K562 (cell line): ENCODE measurements around the gene FOXP4. TPM values are rescaled to one million over a fixed set of nuclear protein-coding genes. Genes with fewer than 3 reads are reported as not detected.

ENCODE experiments used
- ATAC-seq: fragments of 200-7000 bp; cut with Tn5 transposase; 3 replicates; pipeline ENCODE4 v1.9.1; 2020; ENCODE audit warnings: moderate library complexity
- BruUV-seq: library from RNA; stranded (reverse); fragments of 400-500 nt; replicated peaks from 2 replicates; lab custom pipeline; 2021; lab: Mats Ljungman, UMichigan
- CTCF ChIA-PET: fragments of 300-600 bp; formaldehyde crosslinking; extraction: SDS; loops from one replicate; lab custom pipeline; 2021; ENCODE audit warnings: low intra/inter-chr PET ratio; lab: Yijun Ruan, JAX
- POLR2A ChIA-PET: fragments of 300-600, 350-650 bp; sonication (Branson Sonifier 250); formaldehyde crosslinking; extraction: SDS; loops from one replicate; lab custom pipeline; 2021; ENCODE audit warnings: antibody characterized with exemption, inconsistent platforms; lab: Yijun Ruan, JAX
- DNase-seq, 4 experiments: peaks; one replicate each; pipeline versions ENCODE4 v3.0.0 to v3.0.0-alpha.2; 2011 to 2018; ENCODE audit warnings: low spot score in 3 of 4, mixed read lengths in 3 of 4; ENCODE audit errors: extremely low read depth in 1 of 4
- FAIRE-seq: peaks from 2 replicates; lab custom pipeline; 2011; peaks lifted over from hg19 to GRCh38; lab: Jason Lieb, UNC
- H2AFZ ChIP-seq: 2 replicates; pipeline ENCODE4 v1.6.0; 2011; ENCODE audit warnings: low read depth, low read length, control low read depth, inconsistent platforms
- H3K27ac ChIP-seq: fragments of 200-600 bp; 3 replicates; pipeline ENCODE4 v1.8.0; 2011; ENCODE audit warnings: low read depth, mild to moderate bottlenecking, control low read depth, inconsistent platforms, low read length, moderate library complexity, mixed read lengths; ENCODE audit errors: extremely low read depth
- H3K27me3 ChIP-seq, 2 experiments: fragments of 300-600 bp in 1 of 2; 2 replicates in 1 of 2; 3 replicates in 1 of 2; pipeline versions ENCODE4 v1.6.0 to v1.8.0; 2011; ENCODE audit warnings: inconsistent platforms in 2 of 2, low read length in 2 of 2, mild to moderate bottlenecking in 1 of 2, mixed read lengths in 1 of 2, moderate library complexity in 1 of 2; ENCODE audit not compliant: control insufficient read depth in 2 of 2, insufficient read depth in 2 of 2
- H3K36me3 ChIP-seq: fragments of 300-600 bp; 3 replicates; pipeline ENCODE4 v1.8.0; 2011; ENCODE audit warnings: mild to moderate bottlenecking, low read length, inconsistent platforms; ENCODE audit not compliant: control insufficient read depth, insufficient read depth
- H3K4me1 ChIP-seq, 2 experiments: fragments of 200-600 bp in 1 of 2; replicated peaks in 1 of 2; 2 replicates in 1 of 2; 3 replicates in 1 of 2; pipeline versions ENCODE4 v1.5.1 to v1.8.0; 2011; ENCODE audit warnings: inconsistent platforms in 2 of 2, low read length in 2 of 2, mild to moderate bottlenecking in 1 of 2, mixed read lengths in 1 of 2, moderate library complexity in 1 of 2; ENCODE audit not compliant: control insufficient read depth in 2 of 2, insufficient read depth in 2 of 2
- H3K4me2 ChIP-seq: 2 replicates; pipeline ENCODE4 v1.6.1; 2011; ENCODE audit warnings: low read length, control low read depth, inconsistent platforms, mixed read lengths; ENCODE audit not compliant: insufficient read depth
- H3K4me3 ChIP-seq: fragments of 200-600 bp; sonication (generic), shearing (Covaris generic); 2 replicates; pipeline ENCODE4 v1.5.1; 2016; ENCODE audit warnings: control low read depth, inconsistent platforms
- H3K79me2 ChIP-seq: fragments of 200-600 bp; 3 replicates; pipeline ENCODE4 v1.8.0; 2011; ENCODE audit warnings: low read length, inconsistent platforms; ENCODE audit not compliant: control insufficient read depth, insufficient read depth
- H3K9ac ChIP-seq, 2 experiments: 2 replicates each; pipeline versions ENCODE4 v1.6.0 to v1.6.1; 2011; ENCODE audit warnings: low read depth in 2 of 2, low read length in 2 of 2, control low read depth in 1 of 2, inconsistent platforms in 1 of 2, mild to moderate bottlenecking in 1 of 2, mixed read lengths in 1 of 2; ENCODE audit not compliant: insufficient read depth in 1 of 2
- H3K9me1 ChIP-seq: one replicate; pipeline ENCODE4 v1.6.0; 2011; ENCODE audit warnings: inconsistent platforms, mild to moderate bottlenecking, low read length, moderate library complexity; ENCODE audit not compliant: control insufficient read depth, insufficient read depth
- H3K9me3 ChIP-seq: replicated peaks from 2 replicates; pipeline ENCODE4 v1.5.1; 2011; ENCODE audit warnings: low read depth, low read length, inconsistent platforms; ENCODE audit not compliant: control insufficient read depth, insufficient read depth
- H4K20me1 ChIP-seq: replicated peaks from 2 replicates; pipeline ENCODE4 v1.6.1; 2011; ENCODE audit warnings: low read length, inconsistent platforms, mixed read lengths; ENCODE audit not compliant: control insufficient read depth, insufficient read depth
- C11orf30 ChIP-seq: fragments of 450-650 bp; IDR thresholded peaks from 2 replicates; pipeline ENCODE4 v1.6.1; 2016; ENCODE audit warnings: low read depth, mild to moderate bottlenecking
- CHCHD3 ChIP-seq: fragments of 250-450 bp; sonication (Bioruptor Pico); IDR thresholded peaks from 2 replicates; pipeline ENCODE4 v2.1.2; 2022; ENCODE audit warnings: mild to moderate bottlenecking
- NR1H2 ChIP-seq: sonication (generic); formaldehyde crosslinking; IDR thresholded peaks from 2 replicates; pipeline ENCODE4 v1.4.0; 2020; ENCODE audit warnings: mild to moderate bottlenecking, missing genetic modification reagents
- RBM22 ChIP-seq: fragments of 200-400 bp; formaldehyde crosslinking; IDR thresholded peaks from 2 replicates; pipeline ENCODE4 v1.6.1; 2018; ENCODE audit warnings: low read length, low read depth; ENCODE audit not compliant: poor library complexity, severe bottlenecking
- SIN3B ChIP-seq: fragments of 450-650 bp; IDR thresholded peaks from 2 replicates; pipeline ENCODE4 v1.6.1; 2017; ENCODE audit warnings: low read depth, mild to moderate bottlenecking, moderate library complexity
- SIRT6 ChIP-seq: IDR thresholded peaks from one replicate; pipeline ENCODE4 v1.6.1; 2012; ENCODE audit warnings: low read depth, mild to moderate bottlenecking, control low read depth, inconsistent platforms, low read length, moderate library complexity
- TGIF2 ChIP-seq: sonication (generic); formaldehyde crosslinking; IDR thresholded peaks from 2 replicates; pipeline ENCODE4 v1.8.1; 2022; ENCODE audit warnings: mild to moderate bottlenecking, missing genetic modification reagents, moderate library complexity
- TSHZ1 ChIP-seq: fragments of 250-450 bp; sonication (Bioruptor Pico); IDR thresholded peaks from 2 replicates; pipeline ENCODE4 v1.4.0; 2020; ENCODE audit warnings: mild to moderate bottlenecking, moderate library complexity
- ZBTB12 ChIP-seq: fragments of 250-450 bp; sonication (Bioruptor Pico); IDR thresholded peaks from 2 replicates; pipeline ENCODE4 v1.4.0; 2020
- ZNF121 ChIP-seq: sonication (generic); formaldehyde crosslinking; conservative IDR thresholded peaks from 2 replicates; pipeline ENCODE4 v1.8.0; 2022; ENCODE audit warnings: missing genetic modification reagents
- ZNF197 ChIP-seq: fragments of 200-800 bp; sonication (Bioruptor generic); IDR thresholded peaks from 2 replicates; pipeline ENCODE4 v1.6.1; 2016; ENCODE audit warnings: low read depth, missing genetic modification characterization, missing compliant biosample characterization
- ZNF551 ChIP-seq: fragments of 250-450 bp; sonication (Bioruptor Pico); IDR thresholded peaks from 2 replicates; pipeline ENCODE4 v1.5.0; 2021; ENCODE audit warnings: mild to moderate bottlenecking, moderate library complexity
- ZNF707 ChIP-seq: fragments of 250-450 bp; sonication (Bioruptor Pico); conservative IDR thresholded peaks from 2 replicates; pipeline ENCODE4 v1.8.0; 2022; ENCODE audit warnings: inconsistent platforms, mild to moderate bottlenecking, moderate library complexity
- WGBS: fragments of 100-300 bp; shearing (Covaris generic); methylation state at CpG from one replicate; pipeline ENCODE4 v1.1.6; 2016; ENCODE audit warnings: low coverage, mixed read lengths; ENCODE audit not compliant: insufficient coverage; ENCODE audit errors: missing lambda C conversion rate; 5-methylcytosine and 5-hydroxymethylcytosine counted together
- in situ Hi-C: fragments of 300-500 bp; cut with MboI; formaldehyde crosslinking; loops from 4 replicates; pipeline ENCODE4 v1.15.0; 2018; ENCODE audit warnings: inconsistent platforms, mixed read lengths
- intact Hi-C: fragments of 100-400 bp; cut with micrococcal nuclease; formaldehyde crosslinking; loops from 2 replicates; pipeline ENCODE4 v1.14.2; 2022
- polyA plus RNA-seq, 8 experiments: library from polyadenylated mRNA; depleted of rRNA in 4 of 8; stranded (reverse) in 5 of 8; unstranded in 3 of 8; fragments of >200 nt; fragmentation: Nextera tagmentation in 2 of 8; fragmentation: Illumina TruSeq in 1 of 8; extraction: Ambion mirVana in 2 of 8; extraction: Trizol in 1 of 8; gene quantifications; 2 replicates each; pipeline versions ENCODE4 v1.2.1 to v1.2.3, GENCODE V29; 2011 to 2014; ENCODE audit warnings: inconsistent platforms in 1 of 8, missing spikeins in 1 of 8
- total RNA-seq, 7 experiments: library from RNA; depleted of rRNA in 6 of 7; stranded (reverse); fragments of >200 nt in 6 of 7; fragmentation: Illumina TruSeq in 2 of 7; extraction: Trizol in 2 of 7; gene quantifications; 2 replicates each; pipeline versions ENCODE4 v1.2.1 to v1.2.3, GENCODE V29; 2011 to 2021; ENCODE audit warnings: low replicate concordance in 1 of 7
- TF ChIP-seq, protein P1 (sequence below): IDR thresholded peaks from 2 replicates; pipeline ENCODE4 v1.6.1; 2012; ENCODE audit warnings: low read depth, low read length, improper control_type of control experiment, borderline replicate concordance
- TF ChIP-seq, protein P2 (sequence below): IDR thresholded peaks from 2 replicates; pipeline ENCODE4 v1.6.1; 2014; ENCODE audit warnings: antibody characterized with exemption

FOXP4 gene
- total and polyA plus RNA-seq, 9 of the 15 experiments (the other 6 are each of a cell fraction or from before 2014, with no cell fraction given): 0.11 to 29.4 (median 2.3) TPM

DNA sequence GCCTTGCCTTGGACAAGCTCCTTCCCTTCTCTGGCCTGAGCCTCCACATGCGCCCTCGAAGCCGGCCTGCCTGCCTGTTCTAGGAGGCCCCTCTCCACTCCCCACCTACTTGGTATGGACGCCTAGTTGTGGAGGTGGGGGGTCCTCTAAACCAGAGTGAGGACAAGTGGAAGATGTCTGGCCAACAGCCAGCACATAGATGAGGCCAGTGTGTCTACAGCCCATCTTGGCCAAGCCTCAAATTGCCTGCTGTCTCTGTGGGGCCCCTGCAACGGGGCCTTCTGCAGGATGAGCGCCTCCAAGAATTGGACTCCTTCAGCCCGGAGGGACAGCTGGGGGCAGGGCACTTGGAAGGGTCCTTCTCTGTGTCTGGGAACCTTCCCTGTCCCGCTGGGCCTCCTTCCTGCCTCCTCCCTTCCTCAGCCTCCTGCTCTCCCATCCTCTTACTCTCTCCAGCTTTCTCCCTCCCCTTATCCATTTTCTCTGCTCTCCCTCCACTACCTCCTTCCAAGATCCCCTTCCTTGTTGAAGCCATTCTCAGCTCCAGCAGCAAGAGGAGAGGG, 93.7 kb downstream of the FOXP4 start:
- FAIRE-seq (no peak), DNase-seq (no peak)
- TF ChIP-seq SIRT6 (no peak), CHCHD3 (CRISPR knock-in tag) (no peak), ZNF707 (no peak), TSHZ1 (CRISPR knock-in tag) (no peak), C11orf30 (no peak), NR1H2 (CRISPR knock-in tag) (no peak), SIN3B (no peak), TGIF2 (CRISPR knock-in tag) (no peak), ZNF121 (CRISPR knock-in tag) (no peak), RBM22 (no peak), ZBTB12 (CRISPR knock-in tag) (no peak), ZNF197 (CRISPR knock-in tag) (no peak), ZNF551 (no peak)
- TF ChIP-seq, protein P1, sequence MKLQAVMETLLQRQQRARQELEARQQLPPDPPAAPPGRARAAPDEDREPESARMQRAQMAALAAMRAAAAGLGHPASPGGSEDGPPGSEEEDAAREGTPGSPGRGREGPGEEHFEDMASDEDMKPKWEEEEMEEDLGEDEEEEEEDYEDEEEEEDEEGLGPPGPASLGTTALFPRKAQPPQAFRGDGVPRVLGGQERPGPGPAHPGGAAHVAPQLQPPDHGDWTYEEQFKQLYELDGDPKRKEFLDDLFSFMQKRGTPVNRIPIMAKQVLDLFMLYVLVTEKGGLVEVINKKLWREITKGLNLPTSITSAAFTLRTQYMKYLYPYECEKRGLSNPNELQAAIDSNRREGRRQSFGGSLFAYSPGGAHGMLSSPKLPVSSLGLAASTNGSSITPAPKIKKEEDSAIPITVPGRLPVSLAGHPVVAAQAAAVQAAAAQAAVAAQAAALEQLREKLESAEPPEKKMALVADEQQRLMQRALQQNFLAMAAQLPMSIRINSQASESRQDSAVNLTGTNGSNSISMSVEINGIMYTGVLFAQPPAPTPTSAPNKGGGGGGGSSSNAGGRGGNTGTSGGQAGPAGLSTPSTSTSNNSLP: no peak
- TF ChIP-seq, protein P2, sequence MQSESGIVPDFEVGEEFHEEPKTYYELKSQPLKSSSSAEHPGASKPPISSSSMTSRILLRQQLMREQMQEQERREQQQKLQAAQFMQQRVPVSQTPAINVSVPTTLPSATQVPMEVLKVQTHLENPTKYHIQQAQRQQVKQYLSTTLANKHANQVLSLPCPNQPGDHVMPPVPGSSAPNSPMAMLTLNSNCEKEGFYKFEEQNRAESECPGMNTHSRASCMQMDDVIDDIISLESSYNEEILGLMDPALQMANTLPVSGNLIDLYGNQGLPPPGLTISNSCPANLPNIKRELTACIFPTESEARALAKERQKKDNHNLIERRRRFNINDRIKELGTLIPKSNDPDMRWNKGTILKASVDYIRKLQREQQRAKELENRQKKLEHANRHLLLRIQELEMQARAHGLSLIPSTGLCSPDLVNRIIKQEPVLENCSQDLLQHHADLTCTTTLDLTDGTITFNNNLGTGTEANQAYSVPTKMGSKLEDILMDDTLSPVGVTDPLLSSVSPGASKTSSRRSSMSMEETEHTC: no peak

More for the DNA sequence above, 93.7 kb downstream of the FOXP4 start:
- ATAC-seq: no peak; the same call in 2 of the 3 replicates
- WGBS: 0% methylated on average over 8 of the region's 8 CpGs
- Histone ChIP-seq H3K36me3 (no peaks in the 10 kb centered on the region), H3K9me3 (no peaks in the 10 kb centered on the region), H3K27me3 (peaks cover 61 to 93% of the 10 kb centered on the region in 2 experiments), H3K9me1 (no peaks in the 10 kb centered on the region), H4K20me1 (peaks cover 19% of the 10 kb centered on the region), H3K4me1 (peaks cover 0 to 21% of the 10 kb centered on the region in 2 experiments; a peak in 1 of 5 replicates), H2AFZ (no peak overlapping the region), H3K4me3 (no peak overlapping the region), H3K9ac (no peak overlapping the region), H3K27ac (no peak overlapping the region), H3K4me2 (no peak overlapping the region), H3K79me2 (no peaks in the 10 kb centered on the region)
- in situ Hi-C loops: no loop called here
- intact Hi-C loops: no loop called here
- POLR2A ChIA-PET: interaction anchor here (0.6 kb wide), 1 partner anchor 42 kb away, joined by 3 read pairs; no protein-coding TSS in a partner anchor
- BruUV-seq: no TSS peak
- CTCF ChIA-PET: no interaction called here
